SK-N-SH (cell line): ENCODE data around the gene ATXN7.

Experiments
- EP300 ChIP-seq, 2 experiments: IDR thresholded peaks; 2 replicates each; pipeline versions ENCODE4 v1.4.0 to v1.6.1; 2012; ENCODE audit warnings: borderline replicate concordance in 1 of 2, low read depth in 1 of 2, low read length in 1 of 2
- EZH2phosphoT487 ChIP-seq: fragments of 200-600 bp; sonication (generic); IDR thresholded peaks from 2 replicates; pipeline ENCODE4 v1.6.1; 2017; ENCODE audit warnings: low read depth, mixed run types, mild to moderate bottlenecking, antibody characterized with exemption, moderate library complexity, borderline replicate concordance
- FOXJ3 ChIP-seq: sonication (generic); formaldehyde crosslinking; IDR thresholded peaks from 2 replicates; pipeline ENCODE4 v1.5.1; 2020; ENCODE audit warnings: mild to moderate bottlenecking, missing genetic modification reagents
- JUND ChIP-seq: IDR thresholded peaks from 2 replicates; pipeline ENCODE4 v1.4.0; 2012
- NRF1 ChIP-seq: IDR thresholded peaks from 2 replicates; pipeline ENCODE4 v1.6.1; 2012; ENCODE audit warnings: low read depth, mild to moderate bottlenecking, low read length
- POLR2AphosphoS5 ChIP-seq: IDR thresholded peaks from 2 replicates; pipeline ENCODE4 v1.6.1; 2012; ENCODE audit warnings: low read depth, low read length
- RCOR1 ChIP-seq: fragments of 150-350 bp; IDR thresholded peaks from 2 replicates; pipeline ENCODE4 v1.6.1; 2017; ENCODE audit warnings: antibody characterized with exemption, low read length
- RFX5 ChIP-seq: IDR thresholded peaks from 2 replicates; pipeline ENCODE4 v1.6.1; 2012; ENCODE audit warnings: mild to moderate bottlenecking, improper control_type of control experiment, low read length
- USF1 ChIP-seq: IDR thresholded peaks from 2 replicates; pipeline ENCODE4 v1.4.0; 2012; ENCODE audit warnings: low read depth, borderline replicate concordance
- TF ChIP-seq, protein P1 (sequence below): fragments of 200-600 bp; sonication (generic); IDR thresholded peaks from 2 replicates; pipeline ENCODE4 v1.6.1; 2017; ENCODE audit warnings: antibody characterized with exemption, mild to moderate bottlenecking, moderate library complexity
- TF ChIP-seq, protein P2 (sequence below): fragments of 150-350 bp; IDR thresholded peaks from 2 replicates; pipeline ENCODE4 v1.6.1; 2017; ENCODE audit warnings: antibody characterized with exemption, low read length, low read depth, borderline replicate concordance
- TF ChIP-seq, protein P3 (sequence below): IDR thresholded peaks from 2 replicates; pipeline ENCODE4 v1.6.1; 2012; ENCODE audit warnings: mild to moderate bottlenecking, low read depth, low read length, moderate library complexity
- TF ChIP-seq, protein P4 (sequence below): IDR thresholded peaks from 2 replicates; pipeline ENCODE4 v1.4.0; 2012; ENCODE audit warnings: low read depth

DNA sequence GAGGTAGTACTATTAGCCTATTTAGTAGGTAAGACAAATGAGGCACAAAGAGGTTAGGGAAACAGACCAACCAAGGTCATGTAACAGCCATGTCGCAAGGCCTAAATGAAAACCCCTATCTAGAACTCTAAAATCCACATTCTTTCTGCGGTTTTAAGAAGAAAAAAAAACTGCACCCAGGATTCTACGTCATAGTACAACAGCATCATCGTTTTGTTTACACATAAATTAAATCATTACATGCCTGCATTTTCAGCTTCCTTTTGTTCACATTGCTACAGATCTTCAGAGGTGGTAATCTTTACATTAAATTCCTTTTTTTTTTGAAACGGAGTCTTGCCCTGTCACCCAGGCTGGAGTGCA is 160.2 kb downstream of the ATXN7 start:
- TF ChIP-seq, protein P1, sequence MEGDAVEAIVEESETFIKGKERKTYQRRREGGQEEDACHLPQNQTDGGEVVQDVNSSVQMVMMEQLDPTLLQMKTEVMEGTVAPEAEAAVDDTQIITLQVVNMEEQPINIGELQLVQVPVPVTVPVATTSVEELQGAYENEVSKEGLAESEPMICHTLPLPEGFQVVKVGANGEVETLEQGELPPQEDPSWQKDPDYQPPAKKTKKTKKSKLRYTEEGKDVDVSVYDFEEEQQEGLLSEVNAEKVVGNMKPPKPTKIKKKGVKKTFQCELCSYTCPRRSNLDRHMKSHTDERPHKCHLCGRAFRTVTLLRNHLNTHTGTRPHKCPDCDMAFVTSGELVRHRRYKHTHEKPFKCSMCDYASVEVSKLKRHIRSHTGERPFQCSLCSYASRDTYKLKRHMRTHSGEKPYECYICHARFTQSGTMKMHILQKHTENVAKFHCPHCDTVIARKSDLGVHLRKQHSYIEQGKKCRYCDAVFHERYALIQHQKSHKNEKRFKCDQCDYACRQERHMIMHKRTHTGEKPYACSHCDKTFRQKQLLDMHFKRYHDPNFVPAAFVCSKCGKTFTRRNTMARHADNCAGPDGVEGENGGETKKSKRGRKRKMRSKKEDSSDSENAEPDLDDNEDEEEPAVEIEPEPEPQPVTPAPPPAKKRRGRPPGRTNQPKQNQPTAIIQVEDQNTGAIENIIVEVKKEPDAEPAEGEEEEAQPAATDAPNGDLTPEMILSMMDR: no peak
- TF ChIP-seq RFX5 (no peak), JUND (no peak), EP300 (IDR thresholded peaks at IDR 0.05; ENCODE audit: borderline replicate concordance in 1 of 2, low read depth in 1 of 2, low read length in 1 of 2) (no peak), RCOR1 (no peak), USF1 (no peak), NRF1 (no peak), FOXJ3 (no peak), POLR2AphosphoS5 (no peak), EZH2phosphoT487 (no peak)
- TF ChIP-seq, protein P2, sequence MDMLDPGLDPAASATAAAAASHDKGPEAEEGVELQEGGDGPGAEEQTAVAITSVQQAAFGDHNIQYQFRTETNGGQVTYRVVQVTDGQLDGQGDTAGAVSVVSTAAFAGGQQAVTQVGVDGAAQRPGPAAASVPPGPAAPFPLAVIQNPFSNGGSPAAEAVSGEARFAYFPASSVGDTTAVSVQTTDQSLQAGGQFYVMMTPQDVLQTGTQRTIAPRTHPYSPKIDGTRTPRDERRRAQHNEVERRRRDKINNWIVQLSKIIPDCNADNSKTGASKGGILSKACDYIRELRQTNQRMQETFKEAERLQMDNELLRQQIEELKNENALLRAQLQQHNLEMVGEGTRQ: no peak
- TF ChIP-seq, protein P3, sequence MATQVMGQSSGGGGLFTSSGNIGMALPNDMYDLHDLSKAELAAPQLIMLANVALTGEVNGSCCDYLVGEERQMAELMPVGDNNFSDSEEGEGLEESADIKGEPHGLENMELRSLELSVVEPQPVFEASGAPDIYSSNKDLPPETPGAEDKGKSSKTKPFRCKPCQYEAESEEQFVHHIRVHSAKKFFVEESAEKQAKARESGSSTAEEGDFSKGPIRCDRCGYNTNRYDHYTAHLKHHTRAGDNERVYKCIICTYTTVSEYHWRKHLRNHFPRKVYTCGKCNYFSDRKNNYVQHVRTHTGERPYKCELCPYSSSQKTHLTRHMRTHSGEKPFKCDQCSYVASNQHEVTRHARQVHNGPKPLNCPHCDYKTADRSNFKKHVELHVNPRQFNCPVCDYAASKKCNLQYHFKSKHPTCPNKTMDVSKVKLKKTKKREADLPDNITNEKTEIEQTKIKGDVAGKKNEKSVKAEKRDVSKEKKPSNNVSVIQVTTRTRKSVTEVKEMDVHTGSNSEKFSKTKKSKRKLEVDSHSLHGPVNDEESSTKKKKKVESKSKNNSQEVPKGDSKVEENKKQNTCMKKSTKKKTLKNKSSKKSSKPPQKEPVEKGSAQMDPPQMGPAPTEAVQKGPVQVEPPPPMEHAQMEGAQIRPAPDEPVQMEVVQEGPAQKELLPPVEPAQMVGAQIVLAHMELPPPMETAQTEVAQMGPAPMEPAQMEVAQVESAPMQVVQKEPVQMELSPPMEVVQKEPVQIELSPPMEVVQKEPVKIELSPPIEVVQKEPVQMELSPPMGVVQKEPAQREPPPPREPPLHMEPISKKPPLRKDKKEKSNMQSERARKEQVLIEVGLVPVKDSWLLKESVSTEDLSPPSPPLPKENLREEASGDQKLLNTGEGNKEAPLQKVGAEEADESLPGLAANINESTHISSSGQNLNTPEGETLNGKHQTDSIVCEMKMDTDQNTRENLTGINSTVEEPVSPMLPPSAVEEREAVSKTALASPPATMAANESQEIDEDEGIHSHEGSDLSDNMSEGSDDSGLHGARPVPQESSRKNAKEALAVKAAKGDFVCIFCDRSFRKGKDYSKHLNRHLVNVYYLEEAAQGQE: no peak
- TF ChIP-seq, protein P4, sequence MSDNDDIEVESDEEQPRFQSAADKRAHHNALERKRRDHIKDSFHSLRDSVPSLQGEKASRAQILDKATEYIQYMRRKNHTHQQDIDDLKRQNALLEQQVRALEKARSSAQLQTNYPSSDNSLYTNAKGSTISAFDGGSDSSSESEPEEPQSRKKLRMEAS: no peak
